Measurements from ENCODE around the gene DDX56.
"Not testable (repeated sequence)": the region's sequence is repeated elsewhere in the genome, so short reads cannot be mapped to it uniquely, and the experiment has no call there.

The DDX56 gene

GRCh38 chr7:44563171-44563679 is 10.5 kb downstream of the DDX56 start:
- H3K9me3 Mint-ChIP-seq: no peaks in the 10 kb centered on the region
- no peak overlapping the region for H3K4me3 Mint-ChIP-seq
- no peaks in the 10 kb centered on the region for H3K4me1 Mint-ChIP-seq
- TF ChIP-seq, protein P1, sequence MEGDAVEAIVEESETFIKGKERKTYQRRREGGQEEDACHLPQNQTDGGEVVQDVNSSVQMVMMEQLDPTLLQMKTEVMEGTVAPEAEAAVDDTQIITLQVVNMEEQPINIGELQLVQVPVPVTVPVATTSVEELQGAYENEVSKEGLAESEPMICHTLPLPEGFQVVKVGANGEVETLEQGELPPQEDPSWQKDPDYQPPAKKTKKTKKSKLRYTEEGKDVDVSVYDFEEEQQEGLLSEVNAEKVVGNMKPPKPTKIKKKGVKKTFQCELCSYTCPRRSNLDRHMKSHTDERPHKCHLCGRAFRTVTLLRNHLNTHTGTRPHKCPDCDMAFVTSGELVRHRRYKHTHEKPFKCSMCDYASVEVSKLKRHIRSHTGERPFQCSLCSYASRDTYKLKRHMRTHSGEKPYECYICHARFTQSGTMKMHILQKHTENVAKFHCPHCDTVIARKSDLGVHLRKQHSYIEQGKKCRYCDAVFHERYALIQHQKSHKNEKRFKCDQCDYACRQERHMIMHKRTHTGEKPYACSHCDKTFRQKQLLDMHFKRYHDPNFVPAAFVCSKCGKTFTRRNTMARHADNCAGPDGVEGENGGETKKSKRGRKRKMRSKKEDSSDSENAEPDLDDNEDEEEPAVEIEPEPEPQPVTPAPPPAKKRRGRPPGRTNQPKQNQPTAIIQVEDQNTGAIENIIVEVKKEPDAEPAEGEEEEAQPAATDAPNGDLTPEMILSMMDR (IDR thresholded peaks at IDR 0.05): no peak
- H3K27me3 Mint-ChIP-seq (ENCODE audit: low read depth, poor library complexity): peaks cover 11% of the 10 kb centered on the region
- peak overlapping the region; percentile 71 for H3K27ac Mint-ChIP-seq
- peaks cover 24% of the 10 kb centered on the region for H3K36me3 Mint-ChIP-seq (ENCODE audit: low read depth)
- no peak for DNase-seq

- not testable (repeated sequence) for H3K27ac Mint-ChIP-seq; H3K9me3 Mint-ChIP-seq; H3K27me3 Mint-ChIP-seq (ENCODE audit: low read depth, poor library complexity); DNase-seq; H3K4me1 Mint-ChIP-seq; H3K4me3 Mint-ChIP-seq
- H3K36me3 Mint-ChIP-seq (ENCODE audit: low read depth): peaks cover 20% of the 10 kb centered on the region
Measured at GRCh38 chr7:44562622-44562962, 11.1 kb downstream of the DDX56 start.

GRCh38 chr7:44561962-44562621 is 11.6 kb downstream of the DDX56 start:
- Mint-ChIP-seq H3K36me3 (ENCODE audit: low read depth) (peaks cover 16% of the 10 kb centered on the region), H3K9me3 (no peaks in the 10 kb centered on the region), H3K4me3 (no peak overlapping the region), H3K4me1 (no peaks in the 10 kb centered on the region), H3K27me3 (ENCODE audit: low read depth, poor library complexity) (peaks cover 14% of the 10 kb centered on the region), H3K27ac (no peak overlapping the region)
- TF ChIP-seq, protein P1 (IDR thresholded peaks at IDR 0.05): no peak
- DNase-seq: no peak

- Mint-ChIP-seq H3K27ac (no peak overlapping the region), H3K36me3 (ENCODE audit: low read depth) (peaks cover 16% of the 10 kb centered on the region), H3K27me3 (ENCODE audit: low read depth, poor library complexity) (peaks cover 17% of the 10 kb centered on the region), H3K4me1 (no peaks in the 10 kb centered on the region), H3K4me3 (no peak overlapping the region), H3K9me3 (no peaks in the 10 kb centered on the region)
- no peak for DNase-seq
- TF ChIP-seq, protein P1 (IDR thresholded peaks at IDR 0.05): no peak
Measured at GRCh38 chr7:44561481-44561880, 12.2 kb downstream of the DDX56 start.

GRCh38 chr7:44559485-44559884 is 14.2 kb downstream of the DDX56 start:
- TF ChIP-seq, protein P1 (IDR thresholded peaks at IDR 0.05): no peak
- Mint-ChIP-seq H3K27ac (no peak overlapping the region), H3K36me3 (ENCODE audit: low read depth) (peaks cover 5% of the 10 kb centered on the region), H3K9me3 (no peaks in the 10 kb centered on the region), H3K4me3 (no peak overlapping the region), H3K4me1 (no peaks in the 10 kb centered on the region), H3K27me3 (ENCODE audit: low read depth, poor library complexity) (peaks cover 19% of the 10 kb centered on the region)
- DNase-seq: no peak

DNA sequence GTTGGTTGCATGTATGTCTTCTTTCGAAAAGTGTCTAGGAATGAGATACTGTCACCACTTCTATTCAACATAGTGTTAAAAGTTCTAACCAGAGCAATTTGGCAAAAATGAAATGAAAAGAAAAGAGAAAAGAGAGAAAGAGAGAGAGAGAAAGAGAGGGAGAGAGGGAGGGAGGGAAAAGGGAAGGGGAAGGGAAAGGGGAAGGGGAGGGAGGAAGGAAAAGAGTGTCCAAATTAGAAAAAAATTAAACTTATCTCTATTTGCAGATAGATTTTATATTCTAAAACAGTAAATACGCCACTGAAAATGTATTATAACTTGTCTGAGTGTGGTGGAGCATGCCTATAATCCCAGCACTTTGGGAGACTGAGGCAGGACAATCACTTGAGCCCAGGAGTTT is 16.2 kb downstream of the DDX56 start:
- H3K27me3 Mint-ChIP-seq (ENCODE audit: low read depth, poor library complexity): peaks cover 23% of the 10 kb centered on the region
- TF ChIP-seq, protein P1 (IDR thresholded peaks at IDR 0.05): no peak

More for the DNA sequence above, 16.2 kb downstream of the DDX56 start:
- Mint-ChIP-seq H3K36me3 (ENCODE audit: low read depth) (no peaks in the 10 kb centered on the region), H3K27ac (no peak overlapping the region), H3K4me1 (no peaks in the 10 kb centered on the region), H3K4me3 (no peak overlapping the region), H3K9me3 (no peaks in the 10 kb centered on the region)
- no peak for DNase-seq
